ENCODE measurements around the gene GALNT18.

GRCh38 chr11:11311169-11311568, 310.6 kb downstream of the GALNT18 start:
- no peak for TF ChIP-seq PPARA (CRISPR knock-in tag; IDR thresholded peaks at IDR 0.05; ENCODE audit: borderline replicate concordance)
- TF ChIP-seq GLIS3 (CRISPR knock-in tag; IDR thresholded peaks at IDR 0.05), result no peak
- TF ChIP-seq ISL1 (CRISPR knock-in tag; IDR thresholded peaks at IDR 0.05), result no peak
- no peak for TF ChIP-seq TOX (CRISPR knock-in tag; IDR thresholded peaks at IDR 0.05; ENCODE audit: borderline replicate concordance)
- TF ChIP-seq, protein P1, sequence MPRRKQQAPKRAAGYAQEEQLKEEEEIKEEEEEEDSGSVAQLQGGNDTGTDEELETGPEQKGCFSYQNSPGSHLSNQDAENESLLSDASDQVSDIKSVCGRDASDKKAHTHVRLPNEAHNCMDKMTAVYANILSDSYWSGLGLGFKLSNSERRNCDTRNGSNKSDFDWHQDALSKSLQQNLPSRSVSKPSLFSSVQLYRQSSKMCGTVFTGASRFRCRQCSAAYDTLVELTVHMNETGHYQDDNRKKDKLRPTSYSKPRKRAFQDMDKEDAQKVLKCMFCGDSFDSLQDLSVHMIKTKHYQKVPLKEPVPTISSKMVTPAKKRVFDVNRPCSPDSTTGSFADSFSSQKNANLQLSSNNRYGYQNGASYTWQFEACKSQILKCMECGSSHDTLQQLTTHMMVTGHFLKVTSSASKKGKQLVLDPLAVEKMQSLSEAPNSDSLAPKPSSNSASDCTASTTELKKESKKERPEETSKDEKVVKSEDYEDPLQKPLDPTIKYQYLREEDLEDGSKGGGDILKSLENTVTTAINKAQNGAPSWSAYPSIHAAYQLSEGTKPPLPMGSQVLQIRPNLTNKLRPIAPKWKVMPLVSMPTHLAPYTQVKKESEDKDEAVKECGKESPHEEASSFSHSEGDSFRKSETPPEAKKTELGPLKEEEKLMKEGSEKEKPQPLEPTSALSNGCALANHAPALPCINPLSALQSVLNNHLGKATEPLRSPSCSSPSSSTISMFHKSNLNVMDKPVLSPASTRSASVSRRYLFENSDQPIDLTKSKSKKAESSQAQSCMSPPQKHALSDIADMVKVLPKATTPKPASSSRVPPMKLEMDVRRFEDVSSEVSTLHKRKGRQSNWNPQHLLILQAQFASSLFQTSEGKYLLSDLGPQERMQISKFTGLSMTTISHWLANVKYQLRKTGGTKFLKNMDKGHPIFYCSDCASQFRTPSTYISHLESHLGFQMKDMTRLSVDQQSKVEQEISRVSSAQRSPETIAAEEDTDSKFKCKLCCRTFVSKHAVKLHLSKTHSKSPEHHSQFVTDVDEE (CRISPR knock-in tag; IDR thresholded peaks at IDR 0.05), result no peak
- TF ChIP-seq TCF4 (CRISPR knock-in tag; IDR thresholded peaks at IDR 0.05; ENCODE audit: borderline replicate concordance), result no peak
- TF ChIP-seq ESRRG (CRISPR knock-in tag; IDR thresholded peaks at IDR 0.05), result no peak

Data from SK-N-SH treated with all-trans-retinoic acid at 6 μM for 48 hours (cell line).